NCI-H82 treated with DMSO at 0.1 percent for 48 hours (cell line): ENCODE data around the gene ZNF688.
"Not testable (repeated sequence)": the region's sequence is repeated elsewhere in the genome, so short reads cannot be mapped to it uniquely, and the experiment has no call there.

ENCODE experiments used
- DNase-seq: peaks from one replicate; lab custom pipeline; 2025; ENCODE audit not compliant: unreplicated experiment; lab: John Stamatoyannopoulos, UW

ZNF688 gene

GRCh38 chr16:30571445-30572322, at the start of gene ZNF688:
ZNF688 (minus strand) TSS chr16:30571714; CDS start chr16:30571629, 85 bp downstream.
- DNase-seq = peak; percentile 92

- DNase-seq = no peak
Measured at GRCh38 chr16:30620169-30620568, 48.7 kb upstream of the ZNF688 start.

- no peak for DNase-seq
Measured at GRCh38 chr16:30619638-30620037, 48.1 kb upstream of the ZNF688 start.

GRCh38 chr16:30619202-30619601, 47.7 kb upstream of the ZNF688 start:
- DNase-seq = no peak

DNA sequence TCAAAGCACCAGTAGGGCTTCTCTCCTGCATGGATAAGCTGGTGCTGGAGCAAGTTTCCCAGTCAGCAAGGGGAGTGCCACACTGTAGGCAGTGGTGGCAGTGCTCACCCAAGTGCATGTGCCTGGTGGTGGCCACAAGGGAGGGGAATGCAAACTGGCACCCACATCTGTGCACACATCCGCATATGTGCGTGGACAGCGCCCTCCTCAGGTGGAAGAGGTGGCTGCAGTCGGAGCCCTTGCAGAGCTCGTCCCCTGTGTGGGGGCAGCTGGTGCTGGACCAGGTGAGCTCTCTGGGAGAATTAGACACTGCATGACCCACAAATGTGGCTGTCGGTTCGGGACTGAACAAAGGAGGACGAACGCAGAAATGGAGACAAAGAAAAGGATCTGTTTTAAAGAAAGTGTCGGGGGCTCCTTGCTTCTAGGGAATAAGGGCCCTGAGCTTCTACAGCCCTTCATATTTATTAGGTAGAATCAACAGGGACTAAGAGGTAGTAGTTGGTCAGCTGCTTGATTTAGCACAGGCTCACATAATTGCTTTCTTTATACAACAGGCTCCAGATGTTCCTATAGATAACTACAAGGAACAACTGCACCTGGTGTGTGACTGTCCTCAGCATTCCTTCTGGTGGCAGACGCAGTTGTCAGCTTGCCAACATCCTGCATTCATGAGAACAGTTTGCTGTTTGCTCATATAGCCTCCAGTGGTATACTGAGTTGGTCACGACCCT, 44.0 kb upstream of the ZNF688 start:
- DNase-seq = no peak

- DNase-seq = peak; percentile 89
Measured at GRCh38 chr16:30609926-30610839, 38.7 kb upstream of the ZNF688 start, which contains the start of gene ZNF689. ZNF689 (minus strand) TSS chr16:30610389; CDS start chr16:30610041, 348 bp downstream.

- DNase-seq = no peak
Measured at GRCh38 chr16:30609002-30609925, 37.8 kb upstream of the ZNF688 start.

GRCh38 chr16:30606004-30606403, 34.5 kb upstream of the ZNF688 start:
- DNase-seq = no peak

DNA sequence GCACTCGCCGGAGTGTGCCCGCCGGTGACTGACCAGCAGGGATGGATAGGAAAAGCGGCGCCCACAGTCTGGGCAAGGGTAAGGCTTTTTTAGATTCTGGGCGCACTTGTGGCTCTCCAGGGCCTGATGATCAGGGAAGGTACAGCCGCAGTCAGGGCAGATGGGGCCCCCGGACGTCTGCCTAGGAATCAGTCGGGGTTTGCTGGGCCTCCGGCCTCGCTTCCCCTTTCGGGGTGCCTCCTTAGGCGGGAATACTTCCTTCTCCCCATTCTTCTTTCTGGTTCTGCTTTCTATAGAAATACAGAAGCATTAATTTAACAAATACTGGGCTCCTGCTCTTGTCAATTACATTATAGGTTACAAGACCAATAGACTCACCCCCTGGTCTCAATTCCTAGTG, 33.6 kb upstream of the ZNF688 start:
- DNase-seq = no peak

DNA sequence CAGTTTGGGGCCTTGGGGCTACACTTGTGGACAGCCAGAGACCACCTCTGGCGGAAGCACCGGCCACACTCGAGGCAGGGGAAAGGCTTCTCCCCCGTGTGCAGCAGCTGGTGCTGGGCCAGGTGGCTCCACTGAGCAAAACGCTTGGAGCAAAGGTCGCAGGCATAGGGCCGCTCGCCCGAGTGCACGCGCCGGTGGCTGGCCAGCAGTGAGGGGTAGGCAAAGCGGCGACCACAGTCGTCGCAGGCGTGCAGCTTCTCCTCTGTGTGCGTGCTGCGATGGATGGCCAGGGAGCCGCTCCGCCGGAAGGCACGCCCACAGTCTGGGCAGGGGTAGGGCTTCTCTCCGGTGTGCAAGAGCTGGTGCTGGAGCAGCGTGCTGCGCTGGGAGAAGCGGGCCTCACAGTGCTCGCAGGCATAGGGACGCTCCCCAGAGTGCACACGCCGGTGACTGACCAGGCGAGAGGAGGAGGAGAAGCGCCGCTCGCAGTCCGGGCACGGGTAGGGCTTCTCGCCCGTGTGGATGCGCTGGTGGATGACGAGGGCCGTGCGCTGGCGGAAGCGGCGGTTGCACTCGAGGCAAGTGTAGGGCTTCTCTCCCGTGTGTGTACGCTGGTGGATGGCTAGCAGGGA, 32.9 kb upstream of the ZNF688 start:
- DNase-seq = no peak

GRCh38 chr16:30603945-30604315, 32.4 kb upstream of the ZNF688 start:
- DNase-seq = no peak

GRCh38 chr16:30602616-30603277, 31.2 kb upstream of the ZNF688 start:
- no peak for DNase-seq

DNA sequence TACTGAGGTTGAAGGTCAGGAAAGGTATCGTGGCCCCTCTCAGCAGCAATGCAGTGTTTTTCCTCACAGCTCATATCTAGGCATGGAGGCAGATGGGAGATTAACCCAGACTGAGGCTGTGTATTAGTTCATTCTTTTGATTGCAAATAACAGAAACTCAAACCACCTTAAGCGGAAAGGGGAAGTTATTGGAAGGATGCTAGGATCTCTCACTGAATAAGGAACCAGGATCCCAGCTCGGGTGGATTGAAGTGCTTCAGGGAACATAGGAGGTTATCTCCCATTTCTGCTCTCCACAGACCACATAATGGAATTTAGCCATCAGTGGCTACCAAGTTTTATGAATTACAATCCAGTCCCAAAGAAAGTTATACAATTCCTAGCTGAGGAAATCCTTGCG, 30.5 kb upstream of the ZNF688 start:
- no peak for DNase-seq

DNA sequence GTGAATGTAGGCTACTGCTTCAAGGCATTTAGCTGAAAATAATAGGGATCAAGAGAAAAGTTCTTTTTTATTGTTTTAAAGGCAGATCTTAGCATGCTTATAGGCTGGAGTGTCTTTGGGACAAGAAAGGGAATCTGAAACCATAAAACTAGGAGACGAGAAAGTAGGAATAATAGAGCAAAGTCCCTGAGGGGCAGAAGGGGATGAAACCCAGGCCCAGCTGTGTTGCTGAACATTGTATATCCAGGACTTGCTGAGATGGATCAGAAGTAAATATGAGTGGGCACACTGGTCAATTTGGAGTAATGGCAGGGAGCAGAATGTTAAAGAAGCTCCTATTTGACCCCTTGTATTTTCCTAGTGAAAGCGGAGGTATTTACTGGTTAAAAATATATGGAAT, 29.4 kb upstream of the ZNF688 start:
- DNase-seq = no peak

- DNase-seq = no peak
Measured at GRCh38 chr16:30600215-30600614, 28.7 kb upstream of the ZNF688 start.

DNA sequence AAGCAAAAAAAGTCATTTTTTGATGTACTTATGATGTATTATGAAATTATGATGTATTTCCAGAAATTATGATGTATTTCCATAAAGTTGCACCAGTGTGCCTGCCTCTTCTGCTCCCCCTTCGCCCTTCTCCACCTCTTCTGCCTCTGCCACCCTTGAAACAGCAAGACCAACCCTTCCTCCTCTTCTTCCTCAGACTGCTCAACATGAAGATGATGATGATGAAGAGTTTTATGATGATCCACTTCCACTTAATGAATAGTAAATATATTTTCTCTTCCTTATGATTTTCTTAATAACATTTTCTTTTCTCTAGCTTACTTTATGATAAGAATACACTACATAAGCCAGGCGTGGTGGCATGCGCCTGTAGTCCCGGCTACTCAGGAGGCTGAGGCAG, 21.4 kb upstream of the ZNF688 start:
- no peak for DNase-seq

DNA sequence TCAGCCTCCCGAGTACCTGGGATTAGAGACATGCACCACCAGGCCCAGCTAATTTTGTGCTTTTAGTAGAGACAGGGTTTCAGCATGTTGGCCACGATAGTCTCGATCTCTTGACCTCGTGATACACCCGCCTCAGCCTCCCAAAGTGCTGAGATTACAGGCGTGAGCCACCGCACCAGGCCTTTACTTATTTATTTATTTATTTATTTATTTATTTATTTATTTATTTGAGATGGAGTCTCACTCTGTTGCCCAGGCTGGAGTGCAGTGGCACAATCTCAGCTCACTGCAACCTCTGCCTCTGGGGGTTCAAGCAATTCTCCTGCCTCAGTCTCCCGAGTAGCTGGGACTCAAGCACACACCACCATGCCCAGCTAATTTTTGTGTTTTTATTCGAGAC, 19.4 kb upstream of the ZNF688 start:
- not testable (repeated sequence) for DNase-seq

GRCh38 chr16:30589582-30589981, 18.1 kb upstream of the ZNF688 start:
- not testable (repeated sequence) for DNase-seq

GRCh38 chr16:30588651-30589050, 17.1 kb upstream of the ZNF688 start:
- no peak for DNase-seq
